Transverse colon (tissue), 4 donors: ENCODE measurements around the gene GPR83.

Experiments used
- CTCF ChIP-seq, 5 experiments: fragments of 200-600 bp in 3 of 5; fragments of 450-650 bp in 2 of 5; sonication (generic) in 3 of 5; IDR thresholded peaks; 1 replicate in 2 of 5; 2 replicates in 3 of 5; pipeline ENCODE4 v1.5.1; 2016 to 2017; ENCODE audit warnings: antibody characterized with exemption in 5 of 5, inconsistent platforms in 3 of 5, mild to moderate bottlenecking in 2 of 5, moderate library complexity in 1 of 5
- EP300 ChIP-seq: sonication (generic); formaldehyde crosslinking; IDR thresholded peaks from one replicate; pipeline ENCODE4 v1.6.1; 2017; ENCODE audit warnings: antibody characterized with exemption, low read depth
- POLR2A ChIP-seq: fragments of 450-650 bp; IDR thresholded peaks from one replicate; pipeline ENCODE4 v1.6.1; 2016; ENCODE audit warnings: antibody characterized with exemption, mild to moderate bottlenecking, moderate library complexity
- POLR2AphosphoS5 ChIP-seq, 3 donors: sonication (generic); formaldehyde crosslinking; IDR thresholded peaks; one replicate each; pipeline ENCODE4 v1.6.1; 2016; ENCODE audit warnings: antibody characterized with exemption in 3 of 3

- TF ChIP-seq CTCF (IDR thresholded peaks at IDR 0.05): no peak
- no peak for TF ChIP-seq EP300
- no peak for TF ChIP-seq POLR2AphosphoS5 (IDR thresholded peaks at IDR 0.05)
- no peak for TF ChIP-seq POLR2A
Measured at GRCh38 chr11:94329501-94329900, 71.7 kb downstream of the GPR83 start.
